HepG2 (cell line): ENCODE data around the gene PDE6H. TPM values are rescaled to one million over a fixed set of nuclear protein-coding genes. Genes with fewer than 3 reads are reported as not detected.

Experiments used
- ATAC-seq: fragments of 200-7000 bp; cut with Tn5 transposase; 3 replicates; pipeline ENCODE4 v1.9.1; 2020; ENCODE audit warnings: mild to moderate bottlenecking, moderate library complexity
- BruUV-seq: library from RNA; stranded (reverse); fragments of 400-500 nt; replicated peaks from 2 replicates; lab custom pipeline; 2021; lab: Mats Ljungman, UMichigan
- CTCF ChIA-PET: fragments of 300-600 bp; formaldehyde crosslinking; extraction: SDS; loops from one replicate; lab custom pipeline; 2021; ENCODE audit warnings: low total read pairs, inconsistent platforms, low intra/inter-chr PET ratio; lab: Yijun Ruan, JAX
- POLR2A ChIA-PET: fragments of 350-600 bp; sonication (Branson Sonifier 250); formaldehyde crosslinking; loops from one replicate; lab custom pipeline; 2020; ENCODE audit warnings: antibody characterized with exemption, inconsistent platforms; lab: Yijun Ruan, JAX
- DNase-seq: peaks from one replicate; pipeline ENCODE4 v3.0.0-alpha.2; 2015; ENCODE audit warnings: low spot score
- FAIRE-seq: peaks from 3 replicates; lab custom pipeline; 2011; peaks lifted over from hg19 to GRCh38; lab: Jason Lieb, UNC
- H2AFZ ChIP-seq: one replicate; pipeline ENCODE4 v1.6.1; 2011; ENCODE audit warnings: low read length, inconsistent platforms
- H3K27ac ChIP-seq: fragments of 300-600 bp; 3 replicates; pipeline ENCODE4 v1.8.0; 2011; ENCODE audit warnings: mixed run types, mild to moderate bottlenecking, mixed read lengths, low read length, inconsistent platforms; ENCODE audit not compliant: insufficient read depth; ENCODE audit errors: extremely low read length
- H3K27me3 ChIP-seq, 2 experiments: fragments of 200-600 bp in 1 of 2; 2 replicates in 1 of 2; 3 replicates in 1 of 2; pipeline versions ENCODE4 v1.6.0 to v1.8.0; 2011; ENCODE audit warnings: low read length in 2 of 2, mild to moderate bottlenecking in 2 of 2, moderate library complexity in 2 of 2, inconsistent platforms in 1 of 2; ENCODE audit not compliant: insufficient read depth in 2 of 2, control insufficient read depth in 1 of 2
- H3K36me3 ChIP-seq, 2 experiments: fragments of 200-600 bp in 1 of 2; replicated peaks in 1 of 2; 2 replicates in 1 of 2; 3 replicates in 1 of 2; pipeline versions ENCODE4 v1.5.1 to v1.8.0; 2011; ENCODE audit warnings: low read length in 2 of 2, inconsistent platforms in 1 of 2; ENCODE audit not compliant: insufficient read depth in 2 of 2, control insufficient read depth in 1 of 2
- H3K4me1 ChIP-seq: 2 replicates; pipeline ENCODE4 v1.5.1; 2012; ENCODE audit warnings: low read length, inconsistent platforms; ENCODE audit not compliant: insufficient read depth
- H3K4me2 ChIP-seq: 2 replicates; pipeline ENCODE4 v1.6.0; 2011; ENCODE audit warnings: low read depth, low read length, inconsistent platforms
- H3K4me3 ChIP-seq, 3 experiments: fragments of 200-600 bp in 1 of 3; sonication (generic), shearing (Covaris generic) in 1 of 3; replicated peaks in 1 of 3; 2 replicates each; pipeline ENCODE4 v1.5.1; 2011 to 2016; ENCODE audit warnings: low read length in 3 of 3, inconsistent platforms in 2 of 3, low read depth in 2 of 3, mild to moderate bottlenecking in 2 of 3, control low read depth in 1 of 3, mixed read lengths in 1 of 3; ENCODE audit not compliant: insufficient read depth in 1 of 3
- H3K79me2 ChIP-seq: one replicate; pipeline ENCODE4 v1.6.1; 2011; ENCODE audit warnings: low read length, inconsistent platforms; ENCODE audit not compliant: insufficient read depth
- H3K9ac ChIP-seq: 2 replicates; pipeline ENCODE4 v1.6.0; 2011; ENCODE audit warnings: mild to moderate bottlenecking, low read depth, low read length, inconsistent platforms; ENCODE audit not compliant: insufficient read depth
- H3K9me3 ChIP-seq: 2 replicates; pipeline ENCODE4 v1.5.1; 2012; ENCODE audit warnings: mild to moderate bottlenecking, low read length
- H4K20me1 ChIP-seq: 2 replicates; pipeline ENCODE4 v1.6.0; 2011; ENCODE audit warnings: inconsistent platforms, mild to moderate bottlenecking, low read length, moderate library complexity; ENCODE audit not compliant: insufficient read depth
- CREB3 ChIP-seq: sonication (generic); formaldehyde crosslinking; IDR thresholded peaks from 2 replicates; pipeline ENCODE4 v1.5.0; 2020; ENCODE audit warnings: missing genetic modification reagents
- HOXA5 ChIP-seq: sonication (generic); formaldehyde crosslinking; IDR thresholded peaks from 2 replicates; pipeline ENCODE4 v1.4.0; 2020; ENCODE audit warnings: missing genetic modification reagents
- KDM3A ChIP-seq: IDR thresholded peaks from 2 replicates; pipeline ENCODE4 v1.6.1; 2018; ENCODE audit warnings: low read depth, missing compliant biosample characterization
- MED1 ChIP-seq: sonication (generic); formaldehyde crosslinking; IDR thresholded peaks from 2 replicates; pipeline ENCODE4 v1.4.0; 2020; ENCODE audit warnings: missing genetic modification reagents
- NFATC3 ChIP-seq: sonication (generic); formaldehyde crosslinking; IDR thresholded peaks from 2 replicates; pipeline ENCODE4 v1.5.1; 2020; ENCODE audit warnings: mild to moderate bottlenecking, missing genetic modification reagents
- SNAPC2 ChIP-seq: sonication (generic); formaldehyde crosslinking; IDR thresholded peaks from 2 replicates; pipeline ENCODE4 v1.8.1; 2022; ENCODE audit warnings: mild to moderate bottlenecking, missing genetic modification reagents
- ZBTB25 ChIP-seq: IDR thresholded peaks from 2 replicates; pipeline ENCODE4 v1.6.1; 2018; ENCODE audit warnings: missing genetic modification reagents
- ZBTB4 ChIP-seq: sonication (generic); formaldehyde crosslinking; IDR thresholded peaks from 2 replicates; pipeline ENCODE4 v1.4.0; 2020; ENCODE audit warnings: missing genetic modification reagents, mild to moderate bottlenecking, borderline replicate concordance
- ZFP91 ChIP-seq: sonication (generic); formaldehyde crosslinking; IDR thresholded peaks from 2 replicates; pipeline ENCODE4 v1.9.0; 2022; ENCODE audit warnings: missing genetic modification reagents, mild to moderate bottlenecking, borderline replicate concordance
- ZNF34 ChIP-seq: sonication (generic); formaldehyde crosslinking; IDR thresholded peaks from 2 replicates; pipeline ENCODE4 v1.4.0; 2020; ENCODE audit warnings: mild to moderate bottlenecking, missing genetic modification reagents, borderline replicate concordance
- ZNF720 ChIP-seq: sonication (generic); formaldehyde crosslinking; IDR thresholded peaks from 2 replicates; pipeline ENCODE4 v1.4.0; 2020; ENCODE audit warnings: missing genetic modification reagents
- WGBS: methylation state at CpG from one replicate; pipeline ENCODE4 v1.1.6; 2017; ENCODE audit warnings: low lambda C conversion rate; 5-methylcytosine and 5-hydroxymethylcytosine counted together
- in situ Hi-C: cut with HindIII; loops from 2 replicates; pipeline ENCODE4 v1.10.0; 2017; ENCODE audit warnings: low pct_unique_long_range_greater_than_20kb; ENCODE audit not compliant: extremely low pct_ligation_motif_present
- intact Hi-C: fragments of 100-400 bp; cut with micrococcal nuclease; formaldehyde crosslinking; loops from one replicate; pipeline ENCODE4 v1.10.0; 2022; ENCODE audit not compliant: unreplicated experiment
- polyA plus RNA-seq, 8 experiments: library from polyadenylated mRNA; depleted of rRNA in 3 of 8; stranded (reverse) in 7 of 8; unstranded in 1 of 8; fragments of >200 nt; fragmentation: Illumina TruSeq in 4 of 8; extraction: Trizol in 4 of 8; gene quantifications; 2 replicates each; pipeline versions ENCODE4 v1.2.1 to v1.2.3, GENCODE V29; 2011 to 2016; ENCODE audit warnings: low read depth in 4 of 8, missing spikeins in 1 of 8, mixed read lengths in 1 of 8; ENCODE audit not compliant: insufficient read depth in 1 of 8
- total RNA-seq, 5 experiments: library from RNA; depleted of rRNA; stranded (reverse); fragments of >200 nt; fragmentation: Illumina TruSeq; extraction: Trizol; gene quantifications; 2 replicates each; pipeline ENCODE4 v1.2.3, GENCODE V29; 2016; ENCODE audit warnings: low read depth in 1 of 5

The PDE6H gene
- total and polyA plus RNA-seq, 2 of the 13 experiments (the other 11 are each of a cell fraction or from before 2014, with no cell fraction given), result not detected

- FAIRE-seq, result no peak
- no peak overlapping the region for H3K4me3 ChIP-seq
These were observed 26.0 kb upstream of the PDE6H start for GRCh38 chr12:14946861-14947260.

More at GRCh38 chr12:14946861-14947260, 26.0 kb upstream of the PDE6H start:
- Histone ChIP-seq H3K79me2 (no peaks in the 10 kb centered on the region), H3K36me3 (no peaks in the 10 kb centered on the region), H3K4me1 (peaks cover 28% of the 10 kb centered on the region)
- DNase-seq, result no peak
- BruUV-seq, result no TSS peak
- WGBS, result 0% methylated on average over 1 of the region's 1 CpG
- ChIA-PET CTCF (no interaction called here), POLR2A (no interaction called here)
- intact Hi-C loops, result no loop called here
- ATAC-seq, result no peak
- TF ChIP-seq ZBTB4 (CRISPR knock-in tag) (no peak), ZFP91 (CRISPR knock-in tag) (no peak), ZNF34 (CRISPR knock-in tag) (no peak), SNAPC2 (CRISPR knock-in tag) (no peak), ZBTB25 (no peak), HOXA5 (CRISPR knock-in tag) (no peak), MED1 (CRISPR knock-in tag) (no peak), KDM3A (CRISPR knock-in tag) (no peak), ZNF720 (no peak), NFATC3 (CRISPR knock-in tag) (no peak), CREB3 (CRISPR knock-in tag) (no peak)
- TF ChIP-seq, all 625 proteins: peak for 0
- Histone ChIP-seq H3K9ac (no peak overlapping the region), H2AFZ (no peak overlapping the region), H4K20me1 (no peaks in the 10 kb centered on the region), H3K27me3 (no peaks in the 10 kb centered on the region), H3K4me2 (no peak overlapping the region), H3K27ac (no peak overlapping the region), H3K9me3 (no peaks in the 10 kb centered on the region)
- in situ Hi-C loops, result no loop called here
